HG03575 (cell line): Measurements from ENCODE around the gene HCFC1R1.

Experiments used
- ATAC-seq: cut with Tn5 transposase; IDR thresholded peaks from one replicate; pipeline ENCODE4 v1.9.1; 2021; ENCODE audit not compliant: unreplicated experiment, insufficient number of reproducible peaks, low FRiP score; ENCODE audit errors: extremely low read depth

Gene HCFC1R1

DNA sequence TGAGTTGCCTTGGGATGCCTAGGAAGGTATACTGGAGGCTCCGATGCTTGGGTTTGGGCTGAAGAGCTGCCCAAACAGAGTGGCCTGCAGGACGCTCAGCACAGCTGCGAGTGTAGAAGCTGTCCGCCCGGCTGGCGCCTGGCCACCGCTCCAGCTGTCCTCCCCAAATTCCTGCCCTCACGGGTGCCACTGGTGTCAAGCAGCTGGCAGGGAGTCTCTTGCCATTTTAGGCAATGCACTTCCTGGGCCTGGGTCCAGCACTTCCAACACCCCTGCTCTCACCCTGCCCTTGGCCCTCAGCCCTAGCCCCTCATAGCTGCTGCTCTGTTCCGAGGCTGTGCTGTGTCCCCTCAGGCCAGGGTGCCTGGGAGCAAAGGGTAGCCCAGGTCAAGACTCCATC is 38.3 kb downstream of the HCFC1R1 start:
- ATAC-seq = no peak

DNA sequence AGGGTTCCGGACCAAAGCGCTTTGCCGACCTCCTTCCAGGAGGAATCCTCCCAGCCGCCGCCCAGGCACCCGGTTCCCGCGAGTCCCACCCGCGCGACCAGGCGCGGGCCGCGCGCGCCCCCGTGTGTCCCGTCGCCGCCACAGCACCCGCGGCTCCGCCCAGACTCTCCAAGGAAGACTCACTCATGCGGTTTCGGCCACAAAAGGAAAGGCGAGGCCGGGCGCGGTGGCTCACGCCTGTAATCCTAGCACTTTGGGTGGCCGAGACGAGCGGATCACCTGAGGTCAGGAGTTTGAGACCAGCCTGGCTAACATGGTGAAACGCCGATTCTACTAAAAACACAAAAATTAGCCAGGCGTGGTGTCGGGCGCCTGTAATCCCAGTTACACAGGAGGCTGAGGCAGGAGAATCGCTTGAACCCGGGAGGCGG is 40.0 kb downstream of the HCFC1R1 start:
- ATAC-seq = no peak

DNA sequence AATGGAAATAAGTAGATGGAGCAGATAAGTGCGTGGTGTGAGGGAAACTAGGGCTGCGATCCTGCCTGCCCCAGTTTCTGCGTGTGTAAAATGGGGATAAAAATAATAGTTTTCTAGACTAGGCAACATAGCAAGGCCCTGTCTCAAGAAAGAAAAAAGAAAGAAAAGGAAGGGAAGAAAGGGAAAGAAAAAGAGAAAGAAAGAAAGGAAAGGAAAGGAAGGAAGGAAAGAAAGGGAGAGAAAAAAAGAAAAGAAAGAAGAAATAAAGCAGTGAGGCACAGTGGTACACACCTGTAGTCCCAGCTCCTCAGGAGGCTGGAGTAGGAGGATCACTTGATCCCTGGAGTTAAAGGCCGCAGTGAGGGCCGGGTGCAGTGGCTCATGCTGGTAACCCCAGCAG is 41.3 kb downstream of the HCFC1R1 start:
- no peak for ATAC-seq

DNA sequence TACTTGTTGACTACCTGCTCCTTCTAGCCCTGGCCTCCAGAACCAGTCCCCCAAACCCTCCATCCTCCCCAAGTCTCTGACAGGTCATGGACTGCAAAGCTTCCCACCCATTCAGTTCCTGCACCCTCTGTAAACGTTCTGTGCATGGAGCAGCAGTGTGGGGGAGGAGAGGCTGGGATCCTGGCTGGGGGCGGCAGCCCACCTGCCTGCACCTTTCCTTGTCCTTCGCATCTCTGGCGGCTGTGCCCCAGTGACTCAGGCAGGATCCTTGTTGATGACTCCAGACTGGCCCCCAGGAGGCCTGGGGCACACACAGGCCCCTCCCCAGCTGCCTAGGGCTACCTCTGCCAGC is 41.9 kb downstream of the HCFC1R1 start:
- no peak for ATAC-seq

DNA sequence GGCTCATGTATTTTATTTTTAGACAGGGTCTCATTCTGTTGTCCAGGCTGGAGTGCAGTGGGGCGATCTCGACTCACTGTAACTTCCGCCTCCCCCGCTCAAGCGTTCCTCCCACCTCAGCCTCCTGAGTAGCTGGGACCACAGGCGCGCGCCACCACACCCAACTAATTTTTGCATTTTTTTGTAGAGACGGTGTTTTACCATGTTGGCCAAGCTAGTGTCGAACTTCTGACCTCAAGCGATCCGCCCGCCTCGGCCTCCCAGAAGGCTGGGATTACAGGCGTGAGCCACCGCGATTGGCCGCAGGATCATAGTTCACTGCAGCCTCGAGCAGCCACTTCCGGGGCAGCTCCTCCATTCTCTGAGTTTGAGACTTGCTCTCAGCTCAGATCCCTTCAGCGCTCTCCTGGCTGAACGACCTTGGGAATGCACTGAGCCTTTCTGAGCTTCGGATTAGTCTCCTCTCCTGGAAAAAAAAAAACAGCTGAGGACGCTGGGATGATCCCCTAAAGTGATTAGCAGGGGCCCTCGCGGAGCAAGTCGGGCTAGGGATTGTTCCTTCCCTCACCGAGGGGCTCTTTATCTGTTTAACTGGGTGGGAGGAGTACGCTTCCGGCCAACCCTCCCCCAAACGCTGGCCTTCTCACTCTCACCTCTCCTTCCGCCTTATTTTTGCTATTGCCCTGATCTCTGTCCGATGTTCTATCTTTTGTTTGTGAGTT is 42.4 kb downstream of the HCFC1R1 start:
- no peak for ATAC-seq

- no peak for ATAC-seq
These were observed 43.2 kb downstream of the HCFC1R1 start, which contains the start of gene PKMYT1 for GRCh38 chr16:2980227-2981176. TSS of gene PKMYT1 (minus strand) at chr16:2980446. CDS start at chr16:2979657, 789 bp downstream.

- no peak for ATAC-seq
These were observed 44.0 kb downstream of the HCFC1R1 start for GRCh38 chr16:2979669-2980226.

GRCh38 chr16:2977440-2977839 is 46.3 kb downstream of the HCFC1R1 start:
- no peak for ATAC-seq

DNA sequence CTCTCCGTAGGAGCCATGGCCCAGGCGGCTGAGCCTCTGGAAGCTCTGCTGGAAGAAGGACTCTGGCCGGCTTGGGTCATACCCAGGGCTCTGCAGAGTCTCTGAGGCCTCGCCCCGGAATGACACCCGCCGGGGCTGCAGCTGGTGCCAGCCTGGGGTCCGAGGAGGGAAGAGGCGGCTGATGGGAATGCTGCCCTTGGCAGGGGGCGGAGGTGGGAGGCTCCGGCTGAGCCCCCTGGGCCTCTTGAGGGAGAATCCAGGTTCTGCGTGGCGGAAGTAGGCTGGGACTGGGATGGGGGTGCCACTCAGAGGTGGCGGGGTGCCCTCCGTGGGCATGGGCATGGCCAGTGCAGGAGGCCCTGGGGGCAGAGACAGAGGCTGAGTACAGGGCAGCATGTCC is 47.1 kb downstream of the HCFC1R1 start:
- ATAC-seq = no peak

DNA sequence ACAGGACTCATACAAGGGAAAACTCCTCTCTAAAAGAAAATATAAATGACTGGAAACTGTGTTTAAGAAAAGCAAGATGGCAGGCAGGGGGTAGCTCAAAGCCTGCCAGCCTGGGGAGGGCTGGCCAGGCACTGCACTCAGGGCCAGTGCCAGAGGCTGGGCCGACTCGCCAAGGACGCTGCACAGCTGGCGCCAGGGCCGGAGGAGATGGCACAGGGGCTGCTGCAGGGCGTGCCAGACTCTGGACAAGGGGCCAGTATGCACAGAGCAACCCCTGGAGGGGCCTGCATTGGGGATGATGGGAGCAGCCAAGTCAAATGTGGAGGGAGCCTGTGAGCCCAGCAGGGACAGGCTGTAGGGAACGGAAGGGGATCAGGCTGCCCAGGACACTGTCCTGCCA is 47.5 kb downstream of the HCFC1R1 start:
- no peak for ATAC-seq

GRCh38 chr16:2975161-2975795 is 48.5 kb downstream of the HCFC1R1 start:
- no peak for ATAC-seq

DNA sequence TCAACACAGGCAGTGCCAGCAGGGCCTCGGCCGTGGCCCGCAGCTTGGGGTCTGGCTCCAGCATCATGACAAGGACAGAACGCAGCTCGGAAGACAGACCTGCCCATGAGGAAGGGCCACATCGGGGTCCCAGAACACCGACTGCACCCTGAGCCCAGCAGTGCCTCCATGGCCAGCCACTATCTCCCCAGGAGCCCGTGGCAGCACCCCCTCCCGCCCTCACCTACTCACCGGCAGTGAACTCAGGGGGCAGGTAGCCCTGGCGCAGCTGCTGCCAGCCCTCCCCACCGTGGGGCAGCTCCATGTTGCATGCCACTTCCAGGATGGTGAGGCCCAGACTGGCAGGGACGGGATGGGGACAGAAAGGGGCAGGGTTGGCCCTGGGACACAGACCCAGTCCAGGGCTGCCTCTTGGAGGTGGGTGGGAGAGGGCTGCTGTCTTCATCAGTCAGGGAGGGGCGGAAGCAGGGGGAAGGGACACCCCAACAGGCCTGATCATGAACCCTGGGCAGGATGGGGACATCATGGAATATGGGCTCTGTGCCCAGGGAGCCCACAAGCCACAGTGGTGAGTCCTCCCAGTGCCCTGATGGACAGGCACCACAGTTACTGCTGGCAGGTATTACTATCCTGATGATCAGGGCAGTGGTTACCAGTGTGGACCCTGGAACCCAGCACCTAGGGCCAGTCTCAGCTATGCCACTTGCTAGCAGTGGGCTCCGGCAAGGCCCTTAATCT is 49.3 kb downstream of the HCFC1R1 start:
- no peak for ATAC-seq

- no peak for ATAC-seq
These were observed 50.0 kb downstream of the HCFC1R1 start for GRCh38 chr16:2973605-2974318.

GRCh38 chr16:2973093-2973492 is 50.6 kb downstream of the HCFC1R1 start:
- no peak for ATAC-seq
